Measurements from ENCODE around the gene ZNF454.

Gene ZNF454

DNA sequence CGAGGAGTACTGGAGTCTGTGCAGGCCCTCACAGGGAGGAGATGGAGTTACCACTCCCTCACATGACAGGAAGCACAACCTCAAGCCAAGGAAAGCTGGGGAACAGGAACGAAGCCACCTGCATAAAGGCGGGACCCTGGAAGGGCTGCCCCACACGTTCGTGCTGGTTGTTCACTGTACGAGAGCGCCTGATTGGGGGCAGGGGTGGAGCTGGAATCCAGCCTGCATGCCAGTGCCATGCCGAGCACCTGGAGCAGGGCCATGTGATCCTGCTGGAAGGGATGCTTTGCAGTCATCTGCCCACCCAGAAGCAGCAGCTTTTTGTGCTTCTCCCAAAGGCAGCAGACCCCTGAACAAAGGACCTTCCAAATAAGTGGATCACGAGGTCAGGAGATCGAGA is 42.7 kb downstream of the ZNF454 start:
- Histone ChIP-seq H3K4me1 (ENCODE audit: control insufficient read depth, insufficient read depth, low read length) (no peaks in the 10 kb centered on the region), H3K36me3 (ENCODE audit: control insufficient read depth in 2 of 2, insufficient read depth in 2 of 2, low read length in 2 of 2) (no peaks in the 10 kb centered on the region), H3K9ac (ENCODE audit: low read length in 2 of 2) (no peak overlapping the region), H3K4me3 (ENCODE audit: low read length in 2 of 2) (no peak overlapping the region), H3K27ac (ENCODE audit: low read length) (no peak overlapping the region), H3K9me3 (ENCODE audit: control insufficient read depth in 2 of 2, low read length in 2 of 2) (peaks cover 5 to 83% of the 10 kb centered on the region in 2 donors), H3K27me3 (ENCODE audit: control insufficient read depth in 1 of 2, insufficient read depth in 2 of 2, low read length in 2 of 2) (no peaks in the 10 kb centered on the region)

DNA sequence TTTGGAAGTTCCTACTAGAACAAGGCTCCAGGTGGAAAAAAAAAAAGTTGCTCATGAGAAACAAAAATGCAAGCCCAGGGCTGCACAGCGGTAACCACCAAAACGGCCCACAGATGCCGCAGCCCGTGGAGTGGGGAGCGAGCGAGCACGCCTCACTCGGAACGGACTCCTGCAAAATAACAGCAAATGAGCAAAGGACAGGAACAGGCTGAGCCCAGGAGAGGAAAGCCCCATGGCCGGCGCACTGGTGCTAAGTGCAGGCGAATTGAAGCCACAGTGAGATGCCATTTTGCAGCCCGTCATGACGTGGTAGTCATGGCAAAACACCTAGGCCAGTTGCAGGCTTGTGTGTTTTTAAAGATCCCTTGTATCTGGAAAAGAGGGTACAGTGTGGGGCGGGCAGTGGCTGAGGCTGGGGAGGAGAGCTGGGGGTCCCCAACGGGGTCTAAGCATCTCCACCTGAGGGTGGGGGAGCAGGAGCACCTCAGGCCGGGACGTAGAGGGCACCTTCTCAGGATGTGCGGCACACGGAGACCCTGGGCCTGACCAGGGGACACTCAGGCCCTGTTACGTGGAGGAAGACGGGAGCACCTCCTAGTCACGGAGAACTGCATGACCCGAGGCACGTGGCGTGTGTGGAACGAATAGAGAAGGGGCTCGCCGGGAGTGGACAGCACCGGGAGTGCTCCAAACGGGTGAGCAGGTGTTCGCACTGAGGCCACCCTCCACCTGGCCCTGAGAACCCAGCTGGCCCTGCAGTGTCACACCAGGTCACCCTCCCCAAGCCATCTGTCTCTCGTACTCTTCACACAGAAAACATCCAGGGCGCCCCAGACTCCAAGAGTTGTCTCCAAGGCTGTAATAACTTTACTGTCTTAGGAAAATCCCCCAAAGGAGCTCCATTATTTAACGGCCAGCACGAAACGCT is 43.4 kb downstream of the ZNF454 start:
- peaks cover 5 to 81% of the 10 kb centered on the region in 2 donors for H3K9me3 ChIP-seq (ENCODE audit: control insufficient read depth in 2 of 2, low read length in 2 of 2)
- no peak overlapping the region for H3K4me3 ChIP-seq (ENCODE audit: low read length in 2 of 2)

DNA sequence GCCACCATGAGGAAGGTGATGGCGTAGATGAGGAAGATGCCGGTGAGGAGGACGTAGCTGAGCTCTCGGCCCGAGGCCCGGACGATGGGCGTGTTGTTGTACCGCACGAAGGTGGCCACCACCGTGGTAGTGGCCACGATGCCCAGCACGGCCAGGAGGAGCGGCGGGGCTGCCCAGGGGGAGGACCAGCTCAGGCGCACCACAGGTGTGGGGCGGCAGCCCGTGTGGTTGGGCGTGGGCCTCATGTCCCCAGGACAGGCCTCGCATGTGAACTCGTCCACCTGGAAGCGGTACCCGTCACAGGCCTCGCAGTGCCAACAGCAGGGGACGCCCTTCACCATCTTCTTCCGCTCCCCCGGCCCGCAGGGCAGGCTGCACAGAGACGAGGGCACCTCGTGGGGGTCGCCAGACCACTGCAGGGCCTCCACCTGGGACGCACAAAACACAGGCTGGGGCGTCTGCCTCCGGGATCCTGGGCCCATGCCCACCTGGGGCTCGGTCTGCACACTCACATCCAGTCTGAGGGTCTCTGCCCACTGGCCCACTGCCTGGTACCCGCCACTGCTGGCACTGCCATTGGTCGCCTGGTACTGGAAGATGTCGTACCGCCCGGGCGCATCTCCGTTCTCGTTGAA is 45.4 kb downstream of the ZNF454 start:
- H3K9ac ChIP-seq (ENCODE audit: low read length in 2 of 2): no peak overlapping the region
- H3K36me3 ChIP-seq (ENCODE audit: control insufficient read depth in 2 of 2, insufficient read depth in 2 of 2, low read length in 2 of 2): no peaks in the 10 kb centered on the region
- no peaks in the 10 kb centered on the region for H3K27me3 ChIP-seq (ENCODE audit: control insufficient read depth in 1 of 2, insufficient read depth in 2 of 2, low read length in 2 of 2)
- no peak overlapping the region for H3K27ac ChIP-seq (ENCODE audit: low read length)
- H3K9me3 ChIP-seq (ENCODE audit: control insufficient read depth in 2 of 2, low read length in 2 of 2): peaks cover 0 to 74% of the 10 kb centered on the region in 2 donors
- no peak overlapping the region for H3K4me3 ChIP-seq (ENCODE audit: low read length in 2 of 2)
- no peaks in the 10 kb centered on the region for H3K4me1 ChIP-seq (ENCODE audit: control insufficient read depth, insufficient read depth, low read length)

More for the DNA sequence above, 43.4 kb downstream of the ZNF454 start:
- Histone ChIP-seq H3K9ac (ENCODE audit: low read length in 2 of 2) (no peak overlapping the region), H3K27ac (ENCODE audit: low read length) (no peak overlapping the region), H3K36me3 (ENCODE audit: control insufficient read depth in 2 of 2, insufficient read depth in 2 of 2, low read length in 2 of 2) (no peaks in the 10 kb centered on the region), H3K4me1 (ENCODE audit: control insufficient read depth, insufficient read depth, low read length) (no peaks in the 10 kb centered on the region), H3K27me3 (ENCODE audit: control insufficient read depth in 1 of 2, insufficient read depth in 2 of 2, low read length in 2 of 2) (no peaks in the 10 kb centered on the region)

DNA sequence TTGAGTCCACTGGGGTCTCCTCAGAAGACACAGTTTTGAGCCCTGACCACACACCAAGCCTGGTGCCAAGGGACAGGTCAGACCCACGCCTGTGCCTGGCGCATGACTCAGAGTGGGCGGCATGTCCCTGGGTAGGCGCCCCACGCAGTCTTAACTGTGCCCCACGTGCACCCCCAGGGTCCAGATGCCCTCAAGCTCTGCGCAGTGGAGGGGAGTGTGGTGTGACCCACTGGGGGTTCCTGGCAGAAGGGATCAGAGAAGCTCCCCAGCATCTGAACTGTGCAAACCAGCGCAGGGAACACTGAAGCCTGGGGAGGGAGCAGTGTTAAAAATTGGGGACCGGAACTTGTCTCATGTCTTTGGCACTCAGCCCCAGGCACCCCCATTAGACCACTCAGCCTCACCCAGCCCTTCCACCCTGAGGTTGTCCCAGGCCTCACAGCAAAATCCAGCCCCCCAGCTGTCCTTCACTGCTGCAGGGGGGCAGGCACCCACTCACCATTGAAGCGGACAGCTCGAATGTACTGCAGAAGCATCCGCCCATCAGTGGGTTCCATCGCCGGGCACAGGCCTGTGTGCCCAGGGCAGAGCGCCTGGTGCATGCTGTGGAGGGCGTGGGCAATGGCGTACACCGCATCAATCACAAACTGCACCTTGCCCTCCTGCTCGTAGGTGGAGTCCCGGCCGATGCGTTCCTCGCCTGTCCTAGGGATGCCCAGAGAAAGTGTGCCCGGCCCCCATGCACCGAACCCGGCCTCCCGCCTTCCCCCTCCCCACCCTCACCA is 47.6 kb downstream of the ZNF454 start:
- Histone ChIP-seq H3K27me3 (ENCODE audit: control insufficient read depth in 1 of 2, insufficient read depth in 2 of 2, low read length in 2 of 2) (no peaks in the 10 kb centered on the region), H3K4me1 (ENCODE audit: control insufficient read depth, insufficient read depth, low read length) (no peaks in the 10 kb centered on the region), H3K36me3 (ENCODE audit: control insufficient read depth in 2 of 2, insufficient read depth in 2 of 2, low read length in 2 of 2) (no peaks in the 10 kb centered on the region), H3K4me3 (ENCODE audit: low read length in 2 of 2) (no peak overlapping the region), H3K27ac (ENCODE audit: low read length) (no peak overlapping the region), H3K9me3 (ENCODE audit: control insufficient read depth in 2 of 2, low read length in 2 of 2) (peaks cover 0 to 56% of the 10 kb centered on the region in 2 donors), H3K9ac (ENCODE audit: low read length in 2 of 2) (no peak overlapping the region)

DNA sequence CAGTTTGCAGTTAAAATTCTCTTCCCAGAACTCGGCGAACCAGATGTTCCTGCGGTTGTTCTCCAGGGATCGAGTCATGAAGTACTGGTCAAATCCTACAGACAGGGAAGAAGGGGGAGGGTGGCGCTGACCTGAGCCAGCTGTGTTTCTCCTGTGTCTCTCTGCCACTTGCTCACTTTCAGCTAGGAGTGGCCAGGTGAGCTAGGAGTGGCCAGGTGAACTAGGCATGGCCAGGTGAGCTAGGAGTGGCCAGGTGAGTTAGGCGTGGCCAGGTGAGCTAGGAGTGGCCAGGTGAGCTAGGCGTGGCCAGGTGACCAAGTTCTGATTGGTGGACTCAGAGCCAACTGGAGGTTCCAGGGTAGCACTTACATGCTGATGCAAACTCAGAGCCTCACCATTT is 48.3 kb downstream of the ZNF454 start:
- Histone ChIP-seq H3K9ac (ENCODE audit: low read length in 2 of 2) (no peak overlapping the region), H3K4me1 (ENCODE audit: control insufficient read depth, insufficient read depth, low read length) (no peaks in the 10 kb centered on the region), H3K27me3 (ENCODE audit: control insufficient read depth in 1 of 2, insufficient read depth in 2 of 2, low read length in 2 of 2) (peaks cover 0 to 4% of the 10 kb centered on the region in 2 donors), H3K36me3 (ENCODE audit: control insufficient read depth in 2 of 2, insufficient read depth in 2 of 2, low read length in 2 of 2) (no peaks in the 10 kb centered on the region), H3K9me3 (ENCODE audit: control insufficient read depth in 2 of 2, low read length in 2 of 2) (peaks cover 0 to 49% of the 10 kb centered on the region in 2 donors), H3K4me3 (ENCODE audit: low read length in 2 of 2) (no peak overlapping the region), H3K27ac (ENCODE audit: low read length) (no peak overlapping the region)

DNA sequence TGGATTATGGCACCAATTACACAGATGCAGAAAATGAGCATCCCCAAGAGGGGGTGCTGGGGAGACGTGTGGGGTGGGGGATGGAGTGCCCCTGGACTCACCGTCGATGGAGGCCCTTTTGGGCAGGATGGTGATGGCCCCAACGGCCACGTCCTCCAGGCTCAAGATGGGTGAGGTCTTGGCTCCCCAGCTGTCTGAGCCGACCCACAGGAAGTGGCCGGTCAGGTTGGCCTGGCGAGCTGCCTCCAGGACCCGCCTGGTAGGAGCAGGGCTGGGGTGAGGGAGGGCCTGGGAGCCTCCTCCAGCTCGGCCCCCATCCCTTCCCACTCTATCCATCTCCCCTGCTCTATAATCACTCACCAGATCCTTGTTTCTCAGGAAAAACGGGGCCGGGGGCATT is 49.5 kb downstream of the ZNF454 start:
- Histone ChIP-seq H3K36me3 (ENCODE audit: control insufficient read depth in 2 of 2, insufficient read depth in 2 of 2, low read length in 2 of 2) (no peaks in the 10 kb centered on the region), H3K27ac (ENCODE audit: low read length) (no peak overlapping the region), H3K27me3 (ENCODE audit: control insufficient read depth in 1 of 2, insufficient read depth in 2 of 2, low read length in 2 of 2) (peaks cover 2 to 6% of the 10 kb centered on the region in 2 donors), H3K4me3 (ENCODE audit: low read length in 2 of 2) (no peak overlapping the region), H3K9ac (ENCODE audit: low read length in 2 of 2) (no peak overlapping the region), H3K9me3 (ENCODE audit: control insufficient read depth in 2 of 2, low read length in 2 of 2) (peaks cover 0 to 40% of the 10 kb centered on the region in 2 donors), H3K4me1 (ENCODE audit: control insufficient read depth, insufficient read depth, low read length) (peaks cover 3% of the 10 kb centered on the region)

DNA sequence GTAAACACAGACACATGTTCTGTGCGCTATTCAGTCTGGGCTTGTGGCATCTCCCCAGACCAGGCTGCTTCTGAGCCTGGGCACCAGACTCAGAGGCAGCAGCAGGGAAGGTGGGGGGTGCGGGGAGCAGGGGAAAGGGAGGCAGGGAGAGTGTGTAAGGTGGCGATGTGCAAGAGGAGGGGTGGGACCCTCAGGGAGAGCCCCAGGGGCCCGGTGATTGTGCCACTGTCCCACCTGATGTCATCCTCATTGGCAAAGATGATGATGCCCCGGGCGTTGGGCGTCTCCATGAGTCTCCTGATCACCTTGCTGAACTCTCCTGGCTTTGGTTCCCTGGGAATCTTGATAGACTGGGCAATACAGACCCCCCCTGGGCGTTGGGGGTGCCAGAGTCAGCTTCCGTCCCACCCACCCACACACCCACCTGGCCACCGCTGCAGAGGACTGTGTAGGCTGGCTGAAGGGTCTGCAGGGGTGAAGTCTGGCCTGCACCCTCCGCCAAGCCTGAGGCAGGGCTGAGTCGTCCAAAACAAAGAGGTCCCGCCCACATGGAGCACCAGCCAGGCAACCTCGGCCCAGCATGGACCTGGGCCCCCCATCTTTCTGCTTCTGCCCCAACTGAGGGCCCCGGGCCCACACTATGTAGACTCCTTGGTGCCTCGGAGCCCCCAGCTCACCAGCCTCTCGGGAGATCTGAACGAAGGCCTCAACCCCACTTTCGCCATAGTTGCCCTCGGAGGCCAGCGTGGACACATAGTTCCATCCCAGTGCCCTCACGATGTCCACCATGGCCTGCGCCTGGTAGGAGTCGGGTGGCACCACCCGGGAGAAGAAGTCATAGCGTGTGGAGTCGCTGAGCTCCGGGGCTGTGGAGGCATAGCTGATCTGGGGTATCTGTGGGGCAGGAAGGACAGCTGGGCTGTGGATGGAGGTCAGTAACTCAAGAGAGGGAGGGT is 50.5 kb downstream of the ZNF454 start:
- H3K27ac ChIP-seq (ENCODE audit: low read length): no peak overlapping the region
- no peak overlapping the region for H3K9ac ChIP-seq (ENCODE audit: low read length in 2 of 2)
- H3K27me3 ChIP-seq (ENCODE audit: control insufficient read depth in 1 of 2, insufficient read depth in 2 of 2, low read length in 2 of 2): peaks cover 6 to 8% of the 10 kb centered on the region in 2 donors
- H3K9me3 ChIP-seq (ENCODE audit: control insufficient read depth in 2 of 2, low read length in 2 of 2): peaks cover 0 to 31% of the 10 kb centered on the region in 2 donors
- H3K4me1 ChIP-seq (ENCODE audit: control insufficient read depth, insufficient read depth, low read length): peaks cover 3% of the 10 kb centered on the region
- H3K36me3 ChIP-seq (ENCODE audit: control insufficient read depth in 2 of 2, insufficient read depth in 2 of 2, low read length in 2 of 2): no peaks in the 10 kb centered on the region
- H3K4me3 ChIP-seq (ENCODE audit: low read length in 2 of 2): no peak overlapping the region

DNA sequence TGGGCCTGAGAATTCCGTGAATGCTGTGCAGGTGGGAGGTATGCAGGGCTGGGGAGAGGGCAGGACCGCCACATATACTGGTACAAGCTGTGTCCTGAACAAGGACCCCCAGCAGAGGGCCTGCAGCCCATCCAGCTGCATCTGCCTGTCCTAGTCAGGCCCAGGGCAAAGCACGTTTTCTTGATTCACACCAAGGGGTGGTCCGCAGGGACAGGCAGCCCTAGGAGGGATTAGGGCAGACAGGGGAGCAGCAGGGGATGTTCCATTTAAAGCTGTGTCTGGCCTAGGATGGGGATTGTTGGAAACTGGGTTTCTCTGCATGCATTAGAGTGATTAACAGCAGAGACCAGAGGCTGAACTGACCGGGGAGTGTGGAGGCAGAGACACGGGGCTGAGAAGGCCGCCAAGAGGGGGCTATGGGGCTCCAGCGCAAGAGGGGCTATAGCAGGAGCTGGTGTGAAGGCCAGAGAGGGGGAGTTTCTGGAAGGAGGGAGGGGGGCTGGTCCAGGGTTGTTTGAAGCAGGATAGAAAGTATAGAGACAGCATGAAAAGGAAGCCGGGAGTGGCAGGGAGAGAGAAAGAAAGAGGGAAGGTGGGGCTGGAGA is 51.4 kb downstream of the ZNF454 start:
- peaks cover 6 to 12% of the 10 kb centered on the region in 2 donors for H3K27me3 ChIP-seq (ENCODE audit: control insufficient read depth in 1 of 2, insufficient read depth in 2 of 2, low read length in 2 of 2)
- H3K27ac ChIP-seq (ENCODE audit: low read length): no peak overlapping the region
- H3K36me3 ChIP-seq (ENCODE audit: control insufficient read depth in 2 of 2, insufficient read depth in 2 of 2, low read length in 2 of 2): no peaks in the 10 kb centered on the region
- H3K9ac ChIP-seq (ENCODE audit: low read length in 2 of 2): no peak overlapping the region
- H3K4me3 ChIP-seq (ENCODE audit: low read length in 2 of 2): no peak overlapping the region
- H3K9me3 ChIP-seq (ENCODE audit: control insufficient read depth in 2 of 2, low read length in 2 of 2): peaks cover 0 to 21% of the 10 kb centered on the region in 2 donors
- H3K4me1 ChIP-seq (ENCODE audit: control insufficient read depth, insufficient read depth, low read length): peaks cover 3% of the 10 kb centered on the region

DNA sequence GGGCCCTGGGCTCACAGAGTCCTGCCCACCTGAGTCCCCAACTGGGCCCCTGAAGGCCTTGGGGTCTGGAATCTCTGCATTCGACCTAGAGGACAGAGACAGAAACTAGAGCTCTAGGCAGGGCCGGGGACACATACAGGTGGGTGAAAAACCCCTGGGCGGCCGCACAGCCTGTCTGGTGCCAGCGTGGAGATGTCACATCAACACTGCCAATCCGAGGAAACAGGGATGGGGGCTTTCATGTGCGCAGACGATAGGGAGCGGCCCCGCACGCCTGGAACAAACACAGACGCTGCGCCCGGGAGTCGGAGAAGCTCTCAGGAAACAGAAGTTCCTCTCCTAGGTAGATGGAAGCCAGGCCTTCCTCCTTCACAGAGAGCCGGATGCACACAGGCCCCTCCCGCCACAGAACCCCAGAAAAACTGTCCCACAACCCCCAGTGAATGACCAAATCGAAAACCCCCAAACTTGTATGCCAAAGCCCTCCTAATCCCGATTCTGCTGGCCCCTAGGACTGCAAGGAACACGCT is 52.3 kb downstream of the ZNF454 start:
- no peak overlapping the region for H3K27ac ChIP-seq (ENCODE audit: low read length)
- peaks cover 3% of the 10 kb centered on the region for H3K4me1 ChIP-seq (ENCODE audit: control insufficient read depth, insufficient read depth, low read length)
- peaks cover 6 to 14% of the 10 kb centered on the region in 2 donors for H3K27me3 ChIP-seq (ENCODE audit: control insufficient read depth in 1 of 2, insufficient read depth in 2 of 2, low read length in 2 of 2)
- H3K9ac ChIP-seq (ENCODE audit: low read length in 2 of 2): no peak overlapping the region
- no peak overlapping the region for H3K4me3 ChIP-seq (ENCODE audit: low read length in 2 of 2)
- H3K36me3 ChIP-seq (ENCODE audit: control insufficient read depth in 2 of 2, insufficient read depth in 2 of 2, low read length in 2 of 2): no peaks in the 10 kb centered on the region
- H3K9me3 ChIP-seq (ENCODE audit: control insufficient read depth in 2 of 2, low read length in 2 of 2): peaks cover 0 to 19% of the 10 kb centered on the region in 2 donors
